Tibial nerve (tissue), 4 donors: Measurements from ENCODE around the gene HOXA2. TPM values are rescaled to one million over a fixed set of nuclear protein-coding genes. Genes with fewer than 3 reads are reported as not detected.
A peak's percentile ranks its signal among the peaks of the same experiment; 100 is the strongest.

ENCODE experiments used
- DNase-seq, 2 donors: peaks; one replicate each; pipeline ENCODE4 v3.0.0-alpha.2; 2019; ENCODE audit warnings: low spot score in 2 of 2
- H3K27ac ChIP-seq, 4 donors: fragments of 200-600 bp; sonication (generic) in 3 of 4; one replicate each; pipeline ENCODE4 v1.5.1; 2017 to 2019; ENCODE audit warnings: mild to moderate bottlenecking in 1 of 4
- H3K27me3 ChIP-seq, 2 donors: fragments of 200-600 bp; sonication (generic) in 1 of 2; one replicate each; pipeline versions ENCODE4 v1.5.1 to v1.6.0; 2017 to 2019
- H3K36me3 ChIP-seq, 3 donors: fragments of 200-600 bp; sonication (generic); one replicate each; pipeline ENCODE4 v1.5.1; 2018 to 2019
- H3K4me1 ChIP-seq, 4 donors: fragments of 200-600 bp; sonication (generic) in 3 of 4; one replicate each; pipeline ENCODE4 v1.5.1; 2017 to 2019
- H3K4me3 ChIP-seq, 4 donors: fragments of 200-600 bp; sonication (generic) in 3 of 4; one replicate each; pipeline ENCODE4 v1.5.1; 2017 to 2019; ENCODE audit warnings: mild to moderate bottlenecking in 1 of 4, moderate library complexity in 1 of 4
- H3K9me3 ChIP-seq, 4 donors: fragments of 200-600 bp; sonication (generic) in 3 of 4; one replicate each; pipeline ENCODE4 v1.5.1; 2017 to 2019
- CTCF ChIP-seq, 5 experiments: fragments of 200-600 bp in 3 of 5; fragments of 450-650 bp in 2 of 5; sonication (generic) in 3 of 5; IDR thresholded peaks; one replicate each; pipeline ENCODE4 v1.5.1; 2016 to 2019; ENCODE audit warnings: antibody characterized with exemption in 5 of 5, mild to moderate bottlenecking in 3 of 5, moderate library complexity in 2 of 5
- EP300 ChIP-seq, 2 donors: sonication (generic); formaldehyde crosslinking; IDR thresholded peaks; one replicate each; pipeline ENCODE4 v1.6.1; 2017; ENCODE audit warnings: antibody characterized with exemption in 2 of 2, mild to moderate bottlenecking in 1 of 2
- POLR2A ChIP-seq, 2 donors: fragments of 450-650 bp; IDR thresholded peaks; one replicate each; pipeline ENCODE4 v1.6.1; 2017; ENCODE audit warnings: antibody characterized with exemption in 2 of 2, mild to moderate bottlenecking in 2 of 2, moderate library complexity in 2 of 2
- WGBS, 2 donors: methylation state at CpG; one replicate each; pipeline ENCODE4 v1.1.5; 2018; 5-methylcytosine and 5-hydroxymethylcytosine counted together
- total RNA-seq, 4 donors: library from RNA; depleted of rRNA; stranded (reverse); fragments of >200 nt; gene quantifications; one replicate each; pipeline ENCODE4 v1.1.0, GENCODE V29; 2016

HOXA2 gene
- total RNA-seq, 4 donors from 2014 or later: 2.5 to 5.9 (median 5.2) TPM

GRCh38 chr7:27132214-27132613, 29.7 kb upstream of the HOXA2 start:
- Histone ChIP-seq H3K4me1 (peaks cover 0 to 84% (median 20%) of the 10 kb centered on the region in 4 donors), H3K4me3 (no peak overlapping the region), H3K27ac (no peak overlapping the region), H3K27me3 (peaks cover 0 to 66% of the 10 kb centered on the region in 2 donors), H3K9me3 (no peaks in the 10 kb centered on the region), H3K36me3 (no peaks in the 10 kb centered on the region)
- WGBS, 2 donors: 82 to 85% methylated on average over 2 of the region's 2 CpGs
- no peak for TF ChIP-seq CTCF (IDR thresholded peaks at IDR 0.05)
- TF ChIP-seq POLR2A (IDR thresholded peaks at IDR 0.05): no peak
- no peak for TF ChIP-seq EP300 (IDR thresholded peaks at IDR 0.05)
- DNase-seq: no peak

- Histone ChIP-seq H3K4me1 (peaks cover 0 to 79% (median 16%) of the 10 kb centered on the region in 4 donors), H3K27ac (peak overlapping the region in 3 of 4 donors; percentile 56 to 90 (median 84))
- 37 to 44% methylated on average over 12 of the region's 12 CpGs for WGBS, 2 donors
Measured at GRCh38 chr7:27131390-27131819, 28.9 kb upstream of the HOXA2 start.

GRCh38 chr7:27130540-27131389, 28.3 kb upstream of the HOXA2 start, which contains the start of gene HOXA4:
HOXA4 (minus strand) TSS chr7:27130757; CDS start chr7:27130733, 24 bp downstream.
- Histone ChIP-seq H3K4me3 (peak within 1 kb of the TSS; percentile 51 to 76 (median 64)), H3K9me3 (no peaks in the 10 kb centered on the region), H3K4me1 (peaks cover 0 to 79% (median 13%) of the 10 kb centered on the region in 4 donors), H3K27ac (peak within 1 kb of the TSS; percentile 56 to 90 (median 76)), H3K27me3 (peaks cover 0 to 58% of the 10 kb centered on the region in 2 donors), H3K36me3 (no peaks in the 10 kb centered on the region)
- TF ChIP-seq CTCF (IDR thresholded peaks at IDR 0.05): no peak
- peak in 1 of 2 donors; percentile 69 for TF ChIP-seq POLR2A (IDR thresholded peaks at IDR 0.05)
- peak; percentile 37 to 77 for TF ChIP-seq EP300 (IDR thresholded peaks at IDR 0.05)
- WGBS, 2 donors: 2 to 5% methylated on average over 48 to 64 of the region's 67 CpGs
- peak; percentile 84 to 90 for DNase-seq

More at GRCh38 chr7:27131390-27131819, 28.9 kb upstream of the HOXA2 start:
- H3K27me3 ChIP-seq: peaks cover 0 to 64% of the 10 kb centered on the region in 2 donors
- H3K4me3 ChIP-seq: peak overlapping the region; percentile 51 to 76 (median 64)
- no peaks in the 10 kb centered on the region for H3K36me3 ChIP-seq
- TF ChIP-seq EP300 (IDR thresholded peaks at IDR 0.05): no peak
- no peak for TF ChIP-seq POLR2A (IDR thresholded peaks at IDR 0.05)
- no peak for TF ChIP-seq CTCF (IDR thresholded peaks at IDR 0.05)
- no peak for DNase-seq
- no peaks in the 10 kb centered on the region for H3K9me3 ChIP-seq

- 26 to 32% methylated on average over 11 to 22 of the region's 72 CpGs for WGBS, 2 donors
- peak overlapping the region; percentile 51 to 76 (median 64) for H3K4me3 ChIP-seq
- no peak for DNase-seq
- H3K4me1 ChIP-seq: peaks cover 0 to 80% (median 6%) of the 10 kb centered on the region in 4 donors
- H3K27me3 ChIP-seq: peaks cover 0 to 50% of the 10 kb centered on the region in 2 donors
- TF ChIP-seq CTCF (IDR thresholded peaks at IDR 0.05) (peak in 3 of 5 experiments; percentile 13 to 21 (median 19)), EP300 (IDR thresholded peaks at IDR 0.05) (no peak)
- no peaks in the 10 kb centered on the region for H3K36me3 ChIP-seq
- no peaks in the 10 kb centered on the region for H3K9me3 ChIP-seq
- peak overlapping the region; percentile 56 to 90 (median 71) for H3K27ac ChIP-seq
Measured at GRCh38 chr7:27129729-27130539, 27.5 kb upstream of the HOXA2 start.
